HG03097 (cell line): ENCODE measurements around the gene CLPSL2.

Experiments used
- ATAC-seq: cut with Tn5 transposase; IDR thresholded peaks from one replicate; pipeline ENCODE4 v1.9.1; 2021; ENCODE audit not compliant: unreplicated experiment, low FRiP score

CLPSL2 gene

GRCh38 chr6:35745509-35745908, 30.9 kb upstream of the CLPSL2 start:
- no peak for ATAC-seq

GRCh38 chr6:35746516-35746915, 29.9 kb upstream of the CLPSL2 start:
- no peak for ATAC-seq

GRCh38 chr6:35747877-35748276, 28.5 kb upstream of the CLPSL2 start:
- no peak for ATAC-seq

GRCh38 chr6:35750557-35750956, 25.8 kb upstream of the CLPSL2 start:
- no peak for ATAC-seq

GRCh38 chr6:35751594-35751993, 24.8 kb upstream of the CLPSL2 start:
- ATAC-seq = no peak

GRCh38 chr6:35752330-35752729, 24.1 kb upstream of the CLPSL2 start:
- ATAC-seq = no peak

GRCh38 chr6:35754452-35755277, 21.7 kb upstream of the CLPSL2 start:
- no peak for ATAC-seq

- no peak for ATAC-seq
Measured at GRCh38 chr6:35755278-35755924, 21.0 kb upstream of the CLPSL2 start.

- ATAC-seq = no peak
Measured at GRCh38 chr6:35757456-35758123, 18.8 kb upstream of the CLPSL2 start.

GRCh38 chr6:35759426-35759825, 17.0 kb upstream of the CLPSL2 start:
- no peak for ATAC-seq

- ATAC-seq = no peak
Measured at GRCh38 chr6:35765739-35766138, 10.7 kb upstream of the CLPSL2 start.

- no peak for ATAC-seq
Measured at GRCh38 chr6:35769211-35769610, 7.2 kb upstream of the CLPSL2 start.

- no peak for ATAC-seq
Measured at GRCh38 chr6:35771343-35771627, 5.1 kb upstream of the CLPSL2 start.

GRCh38 chr6:35774116-35774794, 2.1 kb upstream of the CLPSL2 start:
- no peak for ATAC-seq

GRCh38 chr6:35775031-35775430, 1.4 kb upstream of the CLPSL2 start:
- ATAC-seq = no peak

- no peak for ATAC-seq
Measured at GRCh38 chr6:35777356-35778102, 1.1 kb downstream of the CLPSL2 start.

GRCh38 chr6:35778437-35778836, 2.0 kb downstream of the CLPSL2 start:
- ATAC-seq = no peak

- no peak for ATAC-seq
Measured at GRCh38 chr6:35780719-35781118, 4.3 kb downstream of the CLPSL2 start, which contains the start of gene CLPSL1. CLPSL1 (plus strand) TSS chr6:35781019; CDS start chr6:35781111, 92 bp downstream.

- no peak for ATAC-seq
Measured at GRCh38 chr6:35781290-35781689, 4.9 kb downstream of the CLPSL2 start.

- no peak for ATAC-seq
Measured at GRCh38 chr6:35782424-35782823, 6.0 kb downstream of the CLPSL2 start.
